GM12865 (cell line): ENCODE results near the gene ZNF784.

ENCODE experiments used
- DNase-seq: peaks from one replicate; pipeline ENCODE4 v3.0.0; 2010; ENCODE audit warnings: low read depth
- H3K4me3 ChIP-seq: 2 replicates; pipeline ENCODE4 v1.5.1; 2011; ENCODE audit warnings: mild to moderate bottlenecking, low read depth, low read length, control low read depth
- CTCF ChIP-seq: IDR thresholded peaks from 2 replicates; pipeline ENCODE4 v1.5.1; 2011; ENCODE audit warnings: low read length, control low read depth, low read depth, inconsistent platforms; ENCODE audit not compliant: insufficient read depth; ENCODE audit errors: missing control alignments

Gene ZNF784

GRCh38 chr19:55643003-55643886 lies 18.9 kb upstream of the ZNF784 start, which contains the start of gene ZNF581:
TSS of gene ZNF581 (plus strand) at chr19:55643649. CDS start at chr19:55644572, 923 bp downstream.
- DNase-seq, result peak; percentile 91
- no peak for TF ChIP-seq CTCF
- peak within 1 kb of the TSS; percentile 92 for H3K4me3 ChIP-seq

- no peak for TF ChIP-seq CTCF
- H3K4me3 ChIP-seq, result peak overlapping the region; percentile 92
- DNase-seq, result peak; percentile 49
These were observed 18.0 kb upstream of the ZNF784 start for GRCh38 chr19:55642153-55643002.

- DNase-seq, result peak; percentile 50
- peak overlapping the region; percentile 92 for H3K4me3 ChIP-seq
- TF ChIP-seq CTCF, result no peak
These were observed 17.2 kb upstream of the ZNF784 start for GRCh38 chr19:55641426-55642152.

- TF ChIP-seq CTCF, result no peak
These were observed 16.4 kb upstream of the ZNF784 start, which contains the start of gene ZNF580 for GRCh38 chr19:55640577-55641425. TSS of gene ZNF580 (plus strand) at chr19:55641002. CDS start at chr19:55642509, 1,507 bp downstream.

GRCh38 chr19:55640043-55640576 lies 15.7 kb upstream of the ZNF784 start:
- DNase-seq, result peak; percentile 95
- H3K4me3 ChIP-seq, result peak overlapping the region; percentile 92
- TF ChIP-seq CTCF, result peak; percentile 80

More at GRCh38 chr19:55640577-55641425, 16.4 kb upstream of the ZNF784 start, which contains the start of gene ZNF580:
- DNase-seq, result peak; percentile 88
- H3K4me3 ChIP-seq, result peak within 1 kb of the TSS; percentile 92
